Forelimb muscle (tissue), 1 donor: ENCODE results near the gene SEMA3D. TPM values are rescaled to one million over a fixed set of nuclear protein-coding genes. Genes with fewer than 3 reads are reported as not detected.
"Not testable (repeated sequence)": the region's sequence is repeated elsewhere in the genome, so short reads cannot be mapped to it uniquely, and the experiment has no call there.

Source experiments
- DNase-seq: peaks from one replicate; pipeline ENCODE4 v3.0.0-alpha.2; 2013; ENCODE audit warnings: low read depth
- polyA plus RNA-seq: library from polyadenylated mRNA; unstranded; fragments of 120-200 nt; gene quantifications from one replicate; pipeline ENCODE4 v1.2.1, GENCODE V29; 2013; ENCODE audit not compliant: insufficient read length

Gene SEMA3D
- polyA plus RNA-seq, 1 donor, result 11.0 TPM

DNA sequence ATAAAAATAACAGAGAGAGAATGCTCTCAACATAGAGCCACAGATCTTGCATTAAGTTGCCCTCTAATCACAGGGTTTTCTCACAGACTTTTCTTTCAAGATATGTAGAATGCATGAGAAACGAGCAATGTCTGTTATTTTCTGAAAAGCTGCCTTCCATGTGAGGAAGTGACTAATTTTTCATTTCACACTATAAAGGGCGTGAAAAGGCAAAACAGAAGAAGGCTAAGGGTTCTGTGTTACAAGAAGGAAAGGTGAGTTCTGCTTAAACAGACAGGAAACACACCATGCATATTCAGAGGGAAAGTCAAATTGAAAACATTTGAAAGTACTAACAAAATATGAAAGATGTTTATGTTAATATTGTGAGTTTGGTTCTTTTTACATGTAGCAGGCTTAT, 189.2 kb downstream of the SEMA3D start:
- DNase-seq, result no peak

DNA sequence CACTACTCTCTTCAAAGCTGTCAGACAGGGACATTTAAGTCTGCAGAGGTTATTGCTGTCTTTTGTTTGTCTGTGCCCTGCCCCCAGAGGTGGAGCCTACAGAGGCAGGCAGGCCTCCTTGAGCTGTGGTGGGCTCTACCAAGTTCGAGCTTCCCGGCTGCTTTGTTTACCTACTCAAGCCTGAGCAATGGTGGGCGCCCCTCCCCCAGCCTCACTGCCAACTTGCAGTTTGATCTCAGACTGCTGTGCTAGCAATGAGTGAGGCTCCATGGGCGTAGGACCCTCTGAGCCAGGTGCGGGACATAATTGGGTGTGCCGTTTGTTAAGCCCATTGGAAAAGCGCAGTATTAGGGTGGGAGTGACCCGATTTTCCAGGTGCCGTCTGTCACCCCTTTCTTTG, 193.9 kb downstream of the SEMA3D start:
- not testable (repeated sequence) for DNase-seq

DNA sequence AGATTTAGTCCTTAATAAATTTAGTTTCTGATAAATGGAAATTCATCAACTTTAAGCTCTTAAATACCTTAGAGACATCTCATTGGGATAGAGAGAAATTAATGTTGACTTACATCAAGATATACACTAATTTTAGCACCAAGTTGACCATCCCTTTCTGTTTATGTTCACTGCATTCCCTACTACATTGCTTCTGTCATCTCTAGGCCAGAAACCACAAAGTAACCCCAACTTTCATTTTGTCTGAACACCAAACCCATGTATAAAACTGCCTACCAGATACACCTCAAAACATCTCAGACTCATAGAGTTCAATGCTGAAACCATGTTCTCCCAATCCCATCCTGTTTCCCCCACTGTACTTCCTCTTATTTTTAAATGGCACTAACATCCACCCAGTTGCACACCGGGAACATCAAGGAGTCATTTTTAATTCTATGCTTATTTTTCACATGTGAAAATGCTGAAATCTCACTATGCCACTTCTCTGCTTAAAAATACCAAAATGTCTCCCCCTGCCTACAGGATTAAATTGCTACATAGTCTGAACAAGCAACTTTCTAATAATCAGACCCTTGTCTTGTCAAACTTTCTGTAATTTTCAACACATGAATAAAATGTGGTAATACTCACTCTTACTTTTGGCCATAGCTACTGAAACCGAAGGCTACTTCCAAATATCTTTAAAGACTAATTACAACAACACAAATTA, 201.6 kb downstream of the SEMA3D start:
- no peak for DNase-seq

DNA sequence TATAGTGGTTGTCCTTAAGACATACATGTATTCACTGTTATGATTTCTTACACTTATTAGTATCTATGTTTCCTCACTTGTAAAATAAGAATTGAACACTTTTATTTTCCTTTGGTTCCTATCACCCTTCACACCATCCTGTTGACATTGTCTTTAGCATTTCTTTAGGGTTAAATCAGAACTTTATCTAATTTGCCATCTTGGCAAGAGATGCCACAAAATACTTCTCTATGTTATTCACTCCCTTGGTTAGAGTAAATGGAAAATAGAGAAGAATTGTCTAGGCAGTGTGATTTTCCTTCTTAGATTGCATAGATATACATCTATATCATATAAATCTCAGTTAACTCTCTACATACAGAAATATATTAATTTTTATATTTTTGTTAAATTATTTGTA, 204.7 kb downstream of the SEMA3D start:
- DNase-seq, result no peak

DNA sequence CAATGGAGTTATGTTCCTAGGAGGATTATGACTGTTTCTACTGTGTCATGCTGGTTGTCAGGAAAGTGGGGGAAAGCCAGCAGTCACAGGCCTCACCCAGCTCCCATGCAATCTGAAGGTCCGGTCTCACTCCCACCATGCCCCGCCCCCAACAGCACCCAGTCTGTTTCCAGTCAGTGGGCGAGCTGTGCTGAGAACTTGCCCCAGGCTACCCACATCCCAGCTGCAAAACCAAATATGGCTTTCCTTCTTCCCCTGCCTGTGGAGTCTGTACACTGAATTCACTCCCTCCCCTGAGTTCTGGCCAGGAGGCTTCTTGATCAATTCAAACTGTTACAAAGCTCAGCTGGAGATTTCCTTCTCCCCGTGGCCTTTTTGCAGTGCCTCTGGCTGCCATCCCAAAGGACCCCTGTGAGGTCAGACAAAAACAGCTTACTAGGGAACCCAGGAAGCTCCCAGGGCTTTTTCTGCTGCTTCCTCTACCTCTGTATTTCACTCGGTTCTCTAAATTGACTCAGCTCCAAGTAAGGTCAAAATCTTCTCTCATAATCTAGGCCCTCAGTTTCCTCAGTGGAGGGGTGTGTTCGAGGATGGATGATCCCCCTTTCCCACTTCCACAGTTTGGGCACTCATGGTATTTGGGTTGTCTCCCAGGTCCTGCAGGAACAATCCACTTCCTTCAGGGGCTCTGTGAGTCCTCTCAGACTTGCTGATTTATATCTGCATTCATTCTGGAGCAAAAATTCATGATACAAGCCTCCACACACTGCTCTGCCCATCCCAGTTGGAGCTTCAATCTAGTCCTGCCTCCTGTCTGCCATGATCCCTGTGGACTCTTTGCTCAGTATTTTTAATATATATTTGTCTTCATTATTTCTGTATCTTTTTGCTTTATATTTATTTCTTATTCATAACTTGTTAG, 205.5 kb downstream of the SEMA3D start:
- no peak for DNase-seq

DNA sequence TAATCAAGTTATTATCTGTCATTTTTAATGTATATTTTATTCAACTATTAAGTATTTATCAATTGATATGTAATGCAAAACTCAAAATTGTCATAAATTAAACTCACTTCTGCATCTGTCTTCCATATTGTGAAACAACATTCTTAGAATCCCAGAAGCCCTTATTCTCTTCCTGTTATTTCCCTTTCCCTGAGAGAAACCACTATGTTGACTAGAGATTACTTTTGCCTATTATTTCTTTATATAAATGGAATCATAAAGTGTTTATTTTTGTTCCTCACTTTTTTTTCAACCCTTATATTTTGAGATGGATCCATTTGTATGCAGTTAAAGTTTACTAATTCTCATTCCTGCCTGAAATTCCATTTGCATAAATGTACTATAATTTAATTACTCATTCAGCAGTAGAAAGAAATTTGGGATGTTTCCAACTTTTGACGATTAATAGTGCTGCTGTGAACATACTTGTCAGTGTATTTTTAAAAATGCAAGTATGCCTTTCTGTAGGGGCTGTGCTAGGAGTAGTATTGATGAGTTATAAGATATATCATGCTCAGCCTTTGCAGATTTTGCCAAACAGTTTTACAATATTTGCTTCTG, 211.2 kb downstream of the SEMA3D start:
- no peak for DNase-seq

DNA sequence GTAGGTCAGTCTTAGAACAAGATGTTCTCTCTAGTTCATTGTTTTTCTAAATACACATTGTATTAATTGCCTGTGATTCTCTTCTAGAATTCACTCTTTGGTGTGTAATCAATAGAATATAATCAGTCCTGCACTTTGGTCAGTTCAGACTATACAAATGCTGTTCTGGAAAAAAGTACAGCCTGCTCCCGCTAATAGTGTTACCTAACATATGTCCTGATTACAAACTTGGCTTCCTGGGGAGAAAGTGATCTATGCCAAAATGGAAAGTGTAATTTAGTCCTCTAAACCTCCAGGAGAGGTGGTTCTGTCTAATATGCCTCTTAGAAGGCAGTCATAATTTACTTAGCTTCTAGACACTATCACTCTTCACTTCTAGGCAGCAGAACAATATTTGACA, 215.5 kb downstream of the SEMA3D start:
- no peak for DNase-seq

DNA sequence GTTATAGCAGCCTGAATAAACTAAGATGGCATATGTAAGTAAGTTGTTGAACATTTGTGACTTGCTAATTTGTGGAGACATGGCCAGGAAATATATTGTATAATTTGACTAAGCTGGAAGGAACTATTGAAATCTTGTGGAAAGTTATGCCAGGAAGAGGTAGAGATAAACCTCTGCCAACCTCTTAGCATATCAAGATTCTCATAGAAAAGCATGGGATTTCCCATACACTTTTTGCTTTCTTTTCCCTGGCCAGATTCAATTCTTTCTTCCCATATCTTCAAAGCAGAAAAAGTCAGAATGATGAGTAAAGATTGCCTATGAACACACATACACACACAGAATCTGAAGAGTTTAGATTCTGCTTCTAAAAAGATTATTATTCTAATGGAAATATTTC, 216.2 kb downstream of the SEMA3D start:
- DNase-seq, result no peak

DNA sequence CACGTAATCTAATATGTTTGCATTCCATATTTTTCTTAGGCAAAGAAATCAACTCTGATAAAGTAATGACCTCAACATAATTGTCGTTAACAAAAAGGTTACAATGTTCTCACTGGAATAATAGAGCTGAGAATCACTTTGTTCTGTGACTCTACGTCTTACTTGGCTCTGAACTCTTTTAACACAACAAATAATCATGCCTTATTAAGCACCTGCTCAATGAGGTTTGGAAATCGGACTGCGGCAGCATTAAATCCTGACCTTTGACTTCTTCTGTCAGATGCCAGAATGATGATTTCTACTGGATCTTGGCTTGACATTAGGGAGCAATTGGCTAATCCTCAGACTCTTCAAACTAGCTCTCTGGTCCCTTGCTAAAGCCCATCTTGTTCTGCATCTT, 233.6 kb downstream of the SEMA3D start:
- DNase-seq, result no peak

DNA sequence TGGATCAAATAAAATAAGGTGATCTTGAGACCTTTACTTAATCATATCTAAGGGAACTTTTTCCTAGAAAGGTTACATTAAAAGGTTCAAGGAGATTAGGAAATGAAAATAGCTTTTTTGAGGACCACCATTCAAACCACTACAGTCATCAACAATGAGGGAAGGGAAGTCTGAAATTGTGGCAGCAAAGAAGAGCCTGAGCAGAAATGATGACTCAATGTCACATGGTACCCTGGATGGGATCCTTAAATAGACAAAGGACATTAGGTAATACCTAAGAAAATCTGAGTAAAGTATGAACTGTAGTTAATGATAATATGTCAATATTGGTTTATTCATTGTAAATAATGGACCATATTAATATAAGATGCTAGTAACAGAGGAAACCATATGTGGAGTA, 236.0 kb downstream of the SEMA3D start:
- no peak for DNase-seq

DNA sequence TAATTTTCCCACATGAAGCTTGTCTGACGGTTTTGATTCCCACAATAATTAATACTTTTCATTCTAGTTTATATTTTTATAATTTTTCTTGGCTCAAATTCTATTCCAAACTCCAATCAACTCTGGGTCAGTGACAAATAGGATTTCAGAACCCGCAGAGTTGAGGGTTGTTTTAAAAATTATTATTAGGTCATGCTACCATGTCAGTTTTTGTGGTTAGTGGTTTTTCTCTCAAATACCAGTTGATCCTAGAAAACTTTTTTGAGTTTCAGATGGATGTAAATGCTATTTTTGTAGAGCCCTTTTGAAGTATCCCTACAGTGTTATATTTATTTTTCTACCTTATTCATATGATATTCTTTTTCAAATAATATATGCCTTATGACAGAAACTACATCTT, 237.4 kb downstream of the SEMA3D start:
- DNase-seq, result no peak

DNA sequence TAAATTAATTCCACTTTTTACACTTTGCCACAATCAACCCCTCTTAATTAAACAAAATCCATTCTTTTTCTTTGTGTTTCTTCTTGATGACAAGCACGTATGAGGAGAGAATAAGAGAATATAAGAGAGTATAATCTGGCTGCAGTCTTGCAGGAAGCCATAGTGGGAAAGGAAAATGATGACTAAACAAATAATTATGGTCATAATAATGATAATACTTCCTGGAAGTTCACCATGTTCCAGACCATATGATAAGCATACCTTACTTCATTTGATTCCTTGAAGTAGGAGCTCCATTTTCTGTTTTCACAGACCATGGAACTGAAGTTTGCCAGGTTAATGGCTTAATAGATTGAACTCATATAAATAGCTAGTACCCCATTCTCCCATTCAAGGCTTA, 237.8 kb downstream of the SEMA3D start:
- DNase-seq, result no peak

DNA sequence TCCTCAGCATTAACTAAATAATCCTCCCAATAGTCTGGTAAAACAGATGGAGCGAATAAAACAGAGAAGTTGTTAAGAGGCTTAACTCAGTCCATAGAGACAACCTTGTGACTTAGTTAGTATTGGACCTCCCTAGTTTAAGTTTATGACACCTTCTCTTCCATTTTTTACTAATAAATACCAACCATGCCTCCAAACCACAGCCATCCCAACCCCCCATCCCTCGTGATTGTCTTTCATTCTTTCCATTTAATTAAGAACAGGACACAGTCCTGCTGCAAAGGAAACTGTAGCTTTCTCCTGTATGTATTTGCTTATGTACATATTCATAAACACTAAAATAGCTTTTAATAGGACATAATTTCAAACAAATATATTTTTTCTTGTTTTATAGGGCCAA, 238.2 kb downstream of the SEMA3D start:
- no peak for DNase-seq

DNA sequence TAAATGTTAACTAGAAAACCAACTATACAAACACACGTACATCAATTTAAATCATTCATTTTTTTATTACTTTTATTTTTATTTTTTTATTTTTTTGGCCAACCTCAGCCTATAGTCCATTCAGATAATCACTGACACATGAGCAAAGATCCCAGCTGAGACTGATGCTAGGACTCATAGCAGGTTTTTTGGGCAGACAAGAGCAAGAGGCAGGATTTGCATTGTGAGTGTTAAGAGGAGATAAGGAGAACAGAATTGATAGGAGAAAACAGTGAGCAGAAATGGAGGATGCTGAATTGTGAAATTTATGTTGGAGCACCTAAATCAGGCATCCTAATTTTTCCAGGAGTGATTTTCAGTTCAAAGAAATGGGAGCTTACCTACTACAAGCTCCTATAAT, 240.3 kb downstream of the SEMA3D start:
- DNase-seq, result no peak
